A172 (cell line): Measurements from ENCODE around the gene CEMIP. TPM values are rescaled to one million over a fixed set of nuclear protein-coding genes. Genes with fewer than 3 reads are reported as not detected.

Source experiments
- total RNA-seq: library from RNA; depleted of rRNA; stranded (reverse); fragments of >200 nt; shearing (Covaris generic); gene quantifications from 2 replicates; pipeline ENCODE4 v1.2.3, GENCODE V29; 2014; rRNA removed

CEMIP gene
- total RNA-seq, 1 experiment from 2014 or later: 7.3 TPM

Other genes starting within 250 kb of the CEMIP start
- gene ABHD17C, start 84.1 kb upstream of the CEMIP start, total RNA-seq: 4.6 and 5.8 TPM in 2 replicates
- 19.5 and 20.2 TPM in 2 replicates for gene MESD, start 210.4 kb downstream of the CEMIP start, total RNA-seq
- 9.4 and 11.8 TPM in 2 replicates for gene TLNRD1, start 221.6 kb downstream of the CEMIP start, total RNA-seq